Purkinje cell (primary cell): Measurements from ENCODE around the gene RDH5. TPM values are rescaled to one million over a fixed set of nuclear protein-coding genes. Genes with fewer than 3 reads are reported as not detected.

Experiments used
- polyA plus RNA-seq: library from polyadenylated mRNA; unstranded; fragments of >200 nt; fragmentation: Nextera tagmentation; gene quantifications from 2 replicates; pipeline ENCODE4 v1.2.1, GENCODE V29; 2014

The RDH5 gene, protein sequence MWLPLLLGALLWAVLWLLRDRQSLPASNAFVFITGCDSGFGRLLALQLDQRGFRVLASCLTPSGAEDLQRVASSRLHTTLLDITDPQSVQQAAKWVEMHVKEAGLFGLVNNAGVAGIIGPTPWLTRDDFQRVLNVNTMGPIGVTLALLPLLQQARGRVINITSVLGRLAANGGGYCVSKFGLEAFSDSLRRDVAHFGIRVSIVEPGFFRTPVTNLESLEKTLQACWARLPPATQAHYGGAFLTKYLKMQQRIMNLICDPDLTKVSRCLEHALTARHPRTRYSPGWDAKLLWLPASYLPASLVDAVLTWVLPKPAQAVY
- 3.0 and 3.6 TPM in 2 replicates for polyA plus RNA-seq

DNA sequence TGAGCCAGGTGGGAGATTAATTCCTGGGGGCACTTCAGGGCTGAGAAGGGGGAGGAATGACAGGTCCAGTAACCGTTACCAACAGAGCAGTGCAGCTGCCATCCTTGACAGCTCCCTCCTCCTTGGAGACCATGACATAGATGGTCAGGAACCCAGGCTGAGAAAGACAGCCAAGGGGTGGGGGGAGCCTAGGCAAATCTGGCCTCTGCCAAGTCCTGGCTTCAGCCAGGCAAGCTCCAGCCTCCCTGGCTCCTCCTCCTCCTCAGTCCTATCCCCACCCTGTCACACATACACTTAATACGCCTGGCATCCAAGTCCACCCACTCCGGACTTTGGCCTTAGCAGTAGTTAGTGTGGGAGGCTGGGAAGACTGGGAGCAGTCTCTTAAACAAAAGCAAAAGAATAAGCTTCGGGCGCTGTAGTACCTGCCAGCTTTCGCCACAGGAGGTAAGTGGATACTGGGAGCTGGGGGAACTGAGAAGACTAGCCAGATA lies at the start of gene RDH5:
Gene RDH5 (plus strand): TSS at position 323 of the 494 bp plus-strand sequence. CDS start 792 bp downstream, outside the sequence.

DNA sequence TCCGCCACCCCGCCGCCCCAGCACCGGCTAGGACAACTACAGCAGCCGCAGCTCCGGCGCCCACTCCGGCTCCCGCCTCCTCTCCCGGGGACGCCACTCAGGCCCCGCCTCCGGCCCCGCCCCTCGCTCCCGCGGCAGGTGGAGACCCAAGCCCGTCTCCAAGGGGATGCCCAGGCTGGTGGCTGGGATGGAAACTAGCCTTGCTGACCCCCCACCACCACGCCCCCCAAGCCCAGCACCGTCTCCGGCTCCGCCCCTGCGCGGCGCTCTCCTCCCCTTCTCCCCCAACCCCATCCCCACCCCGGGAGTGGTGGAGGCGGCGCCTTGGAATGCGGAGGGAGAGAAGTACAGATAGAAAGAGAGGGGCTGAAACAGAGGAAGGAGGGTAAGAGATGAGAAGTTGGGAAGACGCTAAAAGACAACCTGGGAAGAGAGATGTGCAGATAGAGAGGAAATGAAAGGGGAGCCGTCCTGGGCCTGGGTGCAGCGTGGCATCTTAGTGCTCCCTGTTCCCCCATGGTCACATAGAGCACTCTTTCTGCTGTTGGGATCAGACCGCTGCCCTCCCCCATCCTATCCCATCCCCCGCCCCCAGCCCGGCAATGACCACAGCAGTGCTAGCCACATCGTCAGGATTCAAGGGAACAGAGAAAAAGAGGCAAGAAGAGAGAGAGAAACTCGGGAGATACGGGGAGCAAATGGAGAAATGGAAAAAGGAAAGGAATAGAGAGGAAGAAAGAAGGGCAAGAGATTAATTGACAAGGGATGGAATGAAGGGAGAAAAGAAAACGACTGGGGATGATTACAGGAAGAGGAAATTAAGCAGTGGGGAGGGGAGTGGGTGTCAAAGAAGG lies 12.1 kb upstream of the RDH5 start, which contains the start of gene ITGA7:
Gene ITGA7 (minus strand): TSS at position 64 of the 854 bp plus-strand sequence. CDS start 222 bp downstream, outside the sequence.

DNA sequence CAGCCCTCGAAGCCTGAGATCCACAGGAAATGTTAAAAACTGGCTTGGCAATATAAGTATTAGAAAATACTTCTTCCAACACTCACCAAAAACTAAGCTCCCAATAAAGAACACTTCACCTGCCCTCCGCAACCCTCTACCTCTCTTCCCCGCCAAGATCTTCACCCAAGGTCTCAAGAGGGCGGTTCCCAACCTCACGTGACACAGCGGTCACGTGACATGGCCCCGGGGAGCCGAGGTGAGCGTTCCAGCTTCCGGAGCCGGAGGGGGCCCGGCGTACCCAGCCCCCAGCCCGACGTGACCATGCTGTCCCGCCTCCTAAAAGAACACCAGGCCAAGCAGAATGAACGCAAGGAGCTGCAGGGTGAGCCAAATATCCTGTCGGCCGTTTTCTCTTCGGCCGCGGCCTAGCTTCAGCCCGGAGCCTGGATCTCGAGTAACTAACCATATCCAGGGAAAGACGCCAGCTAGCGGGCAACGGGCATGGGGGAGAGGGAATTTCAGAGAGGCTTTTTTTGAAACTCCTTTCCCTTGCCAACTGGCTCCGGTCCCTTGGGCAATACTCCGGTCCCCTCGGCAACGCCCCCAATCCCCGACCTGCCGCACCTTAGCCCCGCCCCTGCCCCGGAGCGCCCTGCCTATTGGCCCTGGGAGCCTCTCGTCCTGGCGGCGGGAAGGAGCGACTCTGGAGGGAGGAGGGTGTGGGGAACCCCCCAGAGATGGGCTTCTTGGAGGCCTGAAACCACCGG lies 4.2 kb upstream of the RDH5 start, which contains the start of gene BLOC1S1:
Gene BLOC1S1 (plus strand): TSS at position 214 of the 749 bp plus-strand sequence. CDS start 6 bp downstream, at position 220.

DNA sequence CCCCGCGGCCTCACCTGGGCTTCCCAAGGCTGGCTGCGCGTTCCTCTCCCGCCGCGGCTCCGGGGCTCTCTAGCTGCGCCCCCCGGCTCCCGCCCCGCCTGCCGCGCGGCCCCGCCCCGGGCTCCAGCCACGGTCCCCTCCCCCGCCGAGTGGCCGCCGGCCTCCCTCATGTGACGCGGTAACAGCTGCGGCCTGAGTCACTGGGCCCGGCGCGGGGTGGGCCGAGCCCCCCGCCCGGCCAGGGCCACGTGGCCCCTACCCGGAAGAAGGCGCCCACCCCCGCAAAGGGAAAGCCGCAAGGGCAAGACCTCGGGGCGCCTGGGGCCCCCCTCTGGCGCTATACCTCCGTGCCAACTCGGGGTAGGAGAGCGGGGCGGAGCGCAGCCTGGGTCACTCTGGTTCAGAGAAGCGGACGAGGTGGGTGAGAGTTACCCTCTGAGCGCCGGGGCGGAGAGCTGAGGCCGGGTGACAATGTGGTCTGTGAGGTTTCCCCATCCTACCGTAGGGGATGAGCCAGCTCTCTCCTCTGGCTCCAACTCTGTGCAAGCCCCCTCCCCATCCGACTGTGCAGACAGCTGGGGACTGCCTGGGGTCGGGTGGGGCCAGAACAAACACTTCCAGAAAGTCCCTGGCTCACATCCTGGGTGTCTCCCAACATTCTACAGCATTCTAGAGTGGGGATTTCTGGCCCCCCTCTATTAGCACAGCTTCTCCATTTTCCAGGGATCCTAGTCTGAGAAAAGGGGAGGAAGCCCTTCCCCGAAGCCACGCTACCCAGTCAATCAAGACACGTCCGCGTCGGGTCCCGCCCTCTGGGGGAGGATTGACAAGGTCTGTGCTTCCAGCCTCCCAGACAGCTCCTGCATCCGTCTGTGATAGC lies 9.0 kb downstream of the RDH5 start, which contains the start of gene CD63:
Gene CD63 (minus strand): TSS at position 71 of the 880 bp plus-strand sequence. CDS start 668 bp downstream, outside the sequence.

DNA sequence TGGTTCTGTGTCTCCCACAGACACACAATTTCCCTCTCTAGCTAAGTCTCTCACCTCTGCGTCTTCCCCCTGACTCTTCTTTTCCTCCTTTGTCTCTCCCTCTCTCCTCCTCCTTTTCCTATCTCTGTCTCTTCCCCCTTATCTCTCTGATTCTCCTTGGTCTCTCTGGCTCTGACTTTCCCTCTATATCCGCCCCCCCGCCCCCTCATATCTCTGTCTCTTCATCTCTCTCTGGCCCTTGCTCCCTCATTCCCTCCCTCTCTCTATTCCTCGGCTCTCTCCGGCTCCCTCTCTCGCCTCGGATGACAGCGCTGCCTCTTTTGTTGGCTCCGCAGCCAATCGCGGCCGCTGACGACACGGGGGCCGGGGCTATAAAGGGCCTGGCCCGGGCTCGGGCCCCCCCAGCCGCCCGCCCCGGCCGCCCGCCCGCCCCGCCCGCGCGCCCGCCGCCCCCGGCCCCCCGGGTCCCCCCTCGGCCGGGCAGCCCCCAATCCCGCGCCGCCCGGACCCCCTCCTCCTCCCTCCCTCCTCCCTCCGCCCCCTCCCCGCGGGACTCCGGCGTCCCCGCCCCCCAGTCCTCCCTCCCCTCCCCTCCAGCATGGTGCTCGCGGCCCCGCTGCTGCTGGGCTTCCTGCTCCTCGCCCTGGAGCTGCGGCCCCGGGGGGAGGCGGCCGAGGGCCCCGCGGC lies 22.7 kb downstream of the RDH5 start, which contains the start of gene GDF11:
Gene GDF11 (plus strand): TSS at position 404 of the 687 bp plus-strand sequence. CDS start 195 bp downstream, at position 599.

Other genes starting within 250 kb of the RDH5 start
- not detected in 2 replicates for gene OR6C68, start 228.0 kb upstream of the RDH5 start, polyA plus RNA-seq
- not detected in 2 replicates for gene OR6C4, start 170.8 kb upstream of the RDH5 start, polyA plus RNA-seq
- gene OR2AP1, start 147.9 kb upstream of the RDH5 start, polyA plus RNA-seq = not detected in 2 replicates
- gene OR10P1, start 83.5 kb upstream of the RDH5 start, polyA plus RNA-seq = not detected in 2 replicates
- 4.4 and 7.2 TPM in 2 replicates for gene ITGA7, start 12.5 kb upstream of the RDH5 start, polyA plus RNA-seq
- gene BLOC1S1, start 4.3 kb upstream of the RDH5 start, polyA plus RNA-seq = 240 and 247 TPM in 2 replicates
- gene CD63, start 8.6 kb downstream of the RDH5 start, polyA plus RNA-seq = 172 and 244 TPM in 2 replicates
- 15.2 and 20.9 TPM in 2 replicates for gene GDF11, start 22.7 kb downstream of the RDH5 start, polyA plus RNA-seq
- 124 and 157 TPM in 2 replicates for gene SARNP, start 97.3 kb downstream of the RDH5 start, polyA plus RNA-seq
- 140 and 181 TPM in 2 replicates for gene ORMDL2, start 97.6 kb downstream of the RDH5 start, polyA plus RNA-seq
- gene DNAJC14, start 109.2 kb downstream of the RDH5 start, polyA plus RNA-seq = 0.98 and 1.7 TPM in 2 replicates
- not detected in 2 replicates for gene MMP19, start 122.5 kb downstream of the RDH5 start, polyA plus RNA-seq
- 19.0 and 28.9 TPM in 2 replicates for gene PYM1, start 207.5 kb downstream of the RDH5 start, polyA plus RNA-seq
- gene DGKA, start 210.8 kb downstream of the RDH5 start, polyA plus RNA-seq = 2.0 and 9.5 TPM in 2 replicates
- not detected in 2 replicates for gene PMEL, start 245.6 kb downstream of the RDH5 start, polyA plus RNA-seq
- gene CDK2, start 246.4 kb downstream of the RDH5 start, polyA plus RNA-seq = 0.31 TPM in 1 of 2 replicates, not detected in the other